OCI-LY3 (cell line): ENCODE data around the gene MYO5B.

Experiments
- H2AFZ ChIP-seq: fragments of 200-600, 300-600 bp; shearing (Covaris generic); 2 replicates; pipeline ENCODE4 v1.6.0; 2014; ENCODE audit warnings: antibody characterized with exemption, low read depth, low read length
- H3K27ac ChIP-seq: fragments of 200-600, 300-600 bp; sonication (generic); 2 replicates; pipeline ENCODE4 v1.5.1; 2014; ENCODE audit warnings: mild to moderate bottlenecking, low read length, moderate library complexity, mixed read lengths
- H3K27me3 ChIP-seq: fragments of 200-600, 300-600 bp; sonication (generic); 2 replicates; pipeline ENCODE4 v1.6.1; 2014; ENCODE audit warnings: low read depth, low read length, mixed read lengths
- H3K36me3 ChIP-seq: fragments of 200-600, 300-600 bp; sonication (generic); replicated peaks from 2 replicates; pipeline ENCODE3; 2014; ENCODE audit warnings: low read depth, low read length, mixed read lengths
- H3K4me1 ChIP-seq: fragments of 300-600, 200-600 bp; sonication (generic); 2 replicates; pipeline ENCODE4 v1.6.1; 2014; ENCODE audit warnings: low read length, mixed read lengths
- H3K4me2 ChIP-seq: fragments of 200-600, 300-600 bp; sonication (generic); 2 replicates; pipeline ENCODE4 v1.6.1; 2014; ENCODE audit warnings: low read length, mixed read lengths
- H3K4me3 ChIP-seq: fragments of 300-600, 200-600 bp; sonication (generic); 2 replicates; pipeline ENCODE4 v1.5.1; 2014; ENCODE audit warnings: antibody characterized with exemption, mild to moderate bottlenecking, low read length, moderate library complexity
- H3K79me2 ChIP-seq: fragments of 300-600, 200-600 bp; shearing (Covaris generic); 2 replicates; pipeline ENCODE4 v1.6.1; 2014; ENCODE audit warnings: mild to moderate bottlenecking, low read length, mixed read lengths
- H3K9ac ChIP-seq: fragments of 300-600, 200-600 bp; shearing (Covaris generic); 2 replicates; pipeline ENCODE4 v1.6.0; 2014; ENCODE audit warnings: mild to moderate bottlenecking, low read length, moderate library complexity
- H3K9me3 ChIP-seq: fragments of 200-600, 300-600 bp; shearing (Covaris generic); 2 replicates; pipeline ENCODE4 v1.6.1; 2014; ENCODE audit warnings: low read length, mixed read lengths; ENCODE audit not compliant: insufficient read depth
- H4K20me1 ChIP-seq: fragments of 200-600, 300-600 bp; sonication (generic); 2 replicates; pipeline ENCODE4 v1.6.1; 2016; ENCODE audit warnings: low read length, mixed read lengths; ENCODE audit not compliant: insufficient read depth
- EZH2phosphoT487 ChIP-seq: fragments of 200-600 bp; shearing (Covaris generic); IDR thresholded peaks from 2 replicates; pipeline ENCODE4 v1.6.1; 2018; ENCODE audit warnings: antibody characterized with exemption, mixed run types, low read depth
- TF ChIP-seq, protein P1 (sequence below): fragments of 200-600, 300-600 bp; sonication (generic); IDR thresholded peaks from 2 replicates; pipeline ENCODE4 v1.5.1; 2014; ENCODE audit warnings: antibody characterized with exemption, low read length, low read depth

Gene MYO5B

DNA sequence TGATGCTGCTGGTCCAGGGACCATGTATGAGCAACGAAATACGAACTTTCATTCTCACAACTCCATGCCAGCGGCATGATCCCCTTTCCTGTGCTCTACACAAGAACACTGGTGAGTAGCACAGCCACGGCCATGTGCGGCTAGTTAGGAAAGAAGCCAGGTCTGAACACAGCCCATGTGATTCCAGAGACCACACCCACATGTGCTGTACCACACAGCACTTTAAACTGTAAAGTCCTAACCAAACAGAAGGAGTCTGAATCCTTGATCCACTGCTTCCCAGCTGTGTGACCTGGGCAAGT lies 348.6 kb downstream of the MYO5B start:
- Histone ChIP-seq H3K4me3 (no peak overlapping the region), H3K27ac (no peak overlapping the region), H3K27me3 (peaks cover 15% of the 10 kb centered on the region), H3K9me3 (no peaks in the 10 kb centered on the region), H3K36me3 (no peaks in the 10 kb centered on the region), H2AFZ (no peak overlapping the region), H4K20me1 (no peaks in the 10 kb centered on the region), H3K79me2 (no peaks in the 10 kb centered on the region), H3K9ac (no peak overlapping the region), H3K4me1 (no peaks in the 10 kb centered on the region), H3K4me2 (no peak overlapping the region)
- no peak for TF ChIP-seq EZH2phosphoT487
- TF ChIP-seq, protein P1, sequence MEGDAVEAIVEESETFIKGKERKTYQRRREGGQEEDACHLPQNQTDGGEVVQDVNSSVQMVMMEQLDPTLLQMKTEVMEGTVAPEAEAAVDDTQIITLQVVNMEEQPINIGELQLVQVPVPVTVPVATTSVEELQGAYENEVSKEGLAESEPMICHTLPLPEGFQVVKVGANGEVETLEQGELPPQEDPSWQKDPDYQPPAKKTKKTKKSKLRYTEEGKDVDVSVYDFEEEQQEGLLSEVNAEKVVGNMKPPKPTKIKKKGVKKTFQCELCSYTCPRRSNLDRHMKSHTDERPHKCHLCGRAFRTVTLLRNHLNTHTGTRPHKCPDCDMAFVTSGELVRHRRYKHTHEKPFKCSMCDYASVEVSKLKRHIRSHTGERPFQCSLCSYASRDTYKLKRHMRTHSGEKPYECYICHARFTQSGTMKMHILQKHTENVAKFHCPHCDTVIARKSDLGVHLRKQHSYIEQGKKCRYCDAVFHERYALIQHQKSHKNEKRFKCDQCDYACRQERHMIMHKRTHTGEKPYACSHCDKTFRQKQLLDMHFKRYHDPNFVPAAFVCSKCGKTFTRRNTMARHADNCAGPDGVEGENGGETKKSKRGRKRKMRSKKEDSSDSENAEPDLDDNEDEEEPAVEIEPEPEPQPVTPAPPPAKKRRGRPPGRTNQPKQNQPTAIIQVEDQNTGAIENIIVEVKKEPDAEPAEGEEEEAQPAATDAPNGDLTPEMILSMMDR = no peak

DNA sequence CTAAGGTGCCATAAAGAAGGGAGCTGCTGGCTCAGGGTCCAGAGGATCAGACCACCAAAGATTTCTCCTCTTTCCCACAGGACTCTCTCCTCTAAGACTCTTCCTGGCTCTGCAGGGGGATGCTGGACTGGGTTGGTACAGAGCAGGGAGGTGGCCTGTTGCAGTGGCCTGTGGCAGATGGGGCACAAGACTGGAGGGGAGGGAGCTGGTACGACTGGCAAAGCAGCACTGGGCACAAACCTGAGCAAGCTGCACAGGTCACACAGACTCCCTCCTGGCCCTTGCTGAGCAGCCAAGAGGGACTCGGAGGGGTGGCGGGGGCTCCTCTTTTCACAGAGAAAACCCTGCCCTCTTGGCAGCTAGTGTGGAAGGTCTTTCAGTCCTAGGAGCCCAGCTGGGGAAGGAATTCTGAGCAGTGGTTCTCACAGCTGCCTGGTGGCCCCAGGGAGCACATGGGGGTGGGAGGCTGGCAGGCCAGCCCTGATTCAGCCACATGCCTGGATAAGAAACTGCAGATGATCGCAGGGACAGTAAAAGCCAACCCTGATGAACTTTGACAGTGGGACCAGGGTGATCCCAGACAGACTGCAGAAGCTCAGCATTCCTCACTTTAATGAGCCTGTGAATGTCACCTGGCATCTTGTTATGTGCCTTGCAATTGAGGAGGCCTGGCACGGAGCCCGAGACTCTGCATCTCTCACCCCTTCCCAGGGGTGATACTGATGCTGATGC lies 349.2 kb downstream of the MYO5B start:
- no peak overlapping the region for H3K9ac ChIP-seq
- no peak overlapping the region for H3K4me2 ChIP-seq
- TF ChIP-seq, protein P1 = no peak
- TF ChIP-seq EZH2phosphoT487 = no peak
- no peaks in the 10 kb centered on the region for H3K36me3 ChIP-seq
- no peak overlapping the region for H3K4me3 ChIP-seq
- H3K4me1 ChIP-seq = no peaks in the 10 kb centered on the region
- no peaks in the 10 kb centered on the region for H3K9me3 ChIP-seq
- no peak overlapping the region for H3K27ac ChIP-seq
- H3K79me2 ChIP-seq = no peaks in the 10 kb centered on the region
- H4K20me1 ChIP-seq = no peaks in the 10 kb centered on the region
- H2AFZ ChIP-seq = no peak overlapping the region
- peaks cover 15% of the 10 kb centered on the region for H3K27me3 ChIP-seq

DNA sequence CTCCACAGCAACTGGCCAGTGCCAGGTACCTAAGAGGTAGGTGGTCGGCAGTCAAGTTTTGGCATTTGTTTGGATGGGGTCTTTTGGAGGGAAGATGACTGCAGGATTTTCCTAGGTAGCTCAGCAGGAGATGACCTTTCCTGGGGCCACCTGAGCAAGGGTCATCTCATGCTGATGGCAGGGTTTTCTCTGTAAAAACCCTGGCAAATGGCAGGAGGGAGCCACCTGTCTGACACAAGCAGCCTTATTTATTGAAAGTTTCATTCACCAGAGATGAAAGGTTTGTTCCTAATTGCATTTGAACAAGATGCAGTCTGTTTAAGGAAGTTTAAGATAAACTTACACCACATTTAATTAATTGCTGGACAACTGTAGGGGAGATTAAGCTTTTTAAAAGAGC lies 350.0 kb downstream of the MYO5B start:
- no peaks in the 10 kb centered on the region for H3K9me3 ChIP-seq
- H3K36me3 ChIP-seq = no peaks in the 10 kb centered on the region
- H3K9ac ChIP-seq = no peak overlapping the region
- H2AFZ ChIP-seq = no peak overlapping the region
- H3K4me1 ChIP-seq = no peaks in the 10 kb centered on the region
- H3K4me3 ChIP-seq = no peak overlapping the region
- TF ChIP-seq, protein P1 = no peak
- no peak for TF ChIP-seq EZH2phosphoT487
- peaks cover 15% of the 10 kb centered on the region for H3K27me3 ChIP-seq
- H3K79me2 ChIP-seq = no peaks in the 10 kb centered on the region
- no peak overlapping the region for H3K4me2 ChIP-seq
- no peaks in the 10 kb centered on the region for H4K20me1 ChIP-seq
- H3K27ac ChIP-seq = no peak overlapping the region

DNA sequence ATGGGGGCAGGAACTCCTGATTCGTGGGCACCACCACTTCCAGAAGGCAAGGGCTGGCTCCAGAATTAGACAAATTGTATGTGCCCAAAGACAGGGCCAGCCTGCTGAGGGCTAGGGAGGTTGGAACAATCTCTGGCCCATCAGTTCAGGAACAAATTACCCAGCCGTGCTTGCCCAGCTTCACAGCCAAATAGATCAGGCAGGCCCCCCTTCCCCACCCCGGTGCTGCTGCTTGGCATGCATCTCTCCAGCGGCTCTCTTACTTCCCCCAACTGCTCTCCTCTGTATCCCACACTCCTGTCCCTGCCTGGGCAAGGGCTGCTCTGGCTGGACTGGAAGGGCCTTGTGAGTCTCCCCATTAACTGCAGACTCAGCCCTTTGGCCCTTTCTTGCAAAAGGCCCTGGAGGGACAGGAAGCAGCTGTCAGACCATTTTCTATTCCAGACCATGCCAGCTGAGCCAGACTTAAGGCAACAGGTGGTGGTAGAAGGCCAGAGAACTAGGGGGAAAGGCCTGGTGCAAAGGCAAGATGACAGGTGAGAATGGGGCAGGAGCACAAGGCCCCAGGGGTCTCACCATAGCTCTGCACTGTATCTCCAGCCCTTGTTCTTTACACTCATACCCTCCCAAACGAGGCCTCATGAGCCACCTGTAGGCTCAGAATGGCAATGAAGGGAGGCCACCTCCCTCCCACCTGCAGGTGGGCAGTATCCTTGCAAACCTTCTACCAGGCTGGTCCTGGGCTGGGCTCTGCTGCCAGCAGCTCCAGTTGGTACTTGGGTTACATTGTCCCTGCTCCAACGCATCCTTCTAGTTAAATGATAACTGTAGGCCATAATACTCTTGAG lies 350.9 kb downstream of the MYO5B start:
- H3K4me3 ChIP-seq = no peak overlapping the region
- no peak overlapping the region for H2AFZ ChIP-seq
- no peak overlapping the region for H3K27ac ChIP-seq
- peaks cover 11% of the 10 kb centered on the region for H3K27me3 ChIP-seq
- H3K9ac ChIP-seq = no peak overlapping the region
- no peaks in the 10 kb centered on the region for H3K36me3 ChIP-seq
- H3K4me1 ChIP-seq = no peaks in the 10 kb centered on the region
- H3K79me2 ChIP-seq = no peaks in the 10 kb centered on the region
- no peak for TF ChIP-seq EZH2phosphoT487
- TF ChIP-seq, protein P1 = no peak
- no peaks in the 10 kb centered on the region for H4K20me1 ChIP-seq
- H3K4me2 ChIP-seq = no peak overlapping the region
- no peaks in the 10 kb centered on the region for H3K9me3 ChIP-seq
